Tibial nerve (tissue), 4 donors: Measurements from ENCODE around the gene TP53AIP1.

Source experiments
- CTCF ChIP-seq, 5 experiments: fragments of 200-600 bp in 3 of 5; fragments of 450-650 bp in 2 of 5; sonication (generic) in 3 of 5; IDR thresholded peaks; one replicate each; pipeline ENCODE4 v1.5.1; 2016 to 2019; ENCODE audit warnings: antibody characterized with exemption in 5 of 5, mild to moderate bottlenecking in 3 of 5, moderate library complexity in 2 of 5
- EP300 ChIP-seq, 2 donors: sonication (generic); formaldehyde crosslinking; IDR thresholded peaks; one replicate each; pipeline ENCODE4 v1.6.1; 2017; ENCODE audit warnings: antibody characterized with exemption in 2 of 2, mild to moderate bottlenecking in 1 of 2
- POLR2A ChIP-seq, 2 donors: fragments of 450-650 bp; IDR thresholded peaks; one replicate each; pipeline ENCODE4 v1.6.1; 2017; ENCODE audit warnings: antibody characterized with exemption in 2 of 2, mild to moderate bottlenecking in 2 of 2, moderate library complexity in 2 of 2

DNA sequence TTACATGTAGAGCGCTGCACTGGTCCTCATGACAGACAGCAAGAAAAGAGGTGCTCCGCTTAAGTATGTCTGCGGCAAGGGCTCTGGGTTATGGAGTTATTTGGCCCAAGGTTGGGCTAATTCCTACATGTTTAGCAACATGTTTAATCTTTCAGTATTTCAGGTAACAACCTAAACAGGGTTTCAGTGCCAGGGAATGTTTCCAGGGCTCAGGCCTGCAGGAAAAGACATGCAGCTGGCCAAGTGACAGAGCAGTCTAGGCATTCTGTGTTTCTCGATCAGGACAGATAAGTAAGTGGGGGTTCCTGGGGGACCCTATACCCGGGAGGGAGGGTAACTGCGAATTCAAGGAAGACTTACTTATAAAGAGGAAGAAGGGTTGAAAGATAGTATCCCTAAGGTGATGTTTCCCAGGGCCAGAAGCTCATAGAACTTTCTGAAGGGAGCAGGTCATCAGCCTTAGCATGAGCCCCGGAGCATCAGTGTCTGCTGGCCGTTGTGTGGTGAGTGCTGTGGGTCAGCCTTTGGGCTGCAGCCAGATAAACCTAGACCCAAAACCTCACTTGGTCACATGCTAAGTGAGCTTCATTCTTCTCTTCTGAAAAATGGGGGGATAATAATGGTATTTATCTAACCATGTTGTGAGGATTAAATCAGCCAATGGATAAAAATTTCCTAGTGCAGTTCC is 33.1 kb downstream of the TP53AIP1 start:
- no peak for TF ChIP-seq CTCF (IDR thresholded peaks at IDR 0.05)
- TF ChIP-seq EP300 (IDR thresholded peaks at IDR 0.05), result no peak
- TF ChIP-seq POLR2A (IDR thresholded peaks at IDR 0.05), result no peak
